ENCODE data around the gene DGLUCY.
"Not testable (repeated sequence)": the region's sequence is repeated elsewhere in the genome, so short reads cannot be mapped to it uniquely, and the experiment has no call there.

DGLUCY gene

GRCh38 chr14:91173904-91174303 is 60.0 kb downstream of the DGLUCY start:
- no peak for DNase-seq

GRCh38 chr14:91175291-91176201 is 61.7 kb downstream of the DGLUCY start:
- DNase-seq, result no peak

- DNase-seq, result peak; percentile 60
These were observed 63.5 kb downstream of the DGLUCY start for GRCh38 chr14:91177073-91178034.

GRCh38 chr14:91180611-91181010 is 66.7 kb downstream of the DGLUCY start:
- DNase-seq, result no peak

DNA sequence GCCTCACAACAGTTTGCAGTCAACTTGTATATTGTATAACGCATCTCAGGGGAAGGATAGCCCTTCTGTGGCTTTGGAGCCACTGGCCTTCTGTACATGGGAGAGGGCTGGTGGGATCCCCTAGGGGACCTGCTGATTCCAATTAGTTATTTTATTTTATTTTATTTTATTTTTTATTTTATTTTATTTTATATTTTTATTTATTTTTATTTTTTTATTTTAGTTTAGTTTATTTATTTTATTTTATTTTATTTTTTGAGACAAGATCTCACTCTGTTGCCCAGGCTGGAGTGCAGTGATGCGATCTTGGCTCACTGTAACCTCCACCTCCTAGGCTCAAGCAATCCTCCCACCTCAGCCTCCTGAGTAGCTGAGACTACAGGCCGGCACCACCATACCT is 68.9 kb downstream of the DGLUCY start:
- not testable (repeated sequence) for DNase-seq

- no peak for DNase-seq
These were observed 70.7 kb downstream of the DGLUCY start for GRCh38 chr14:91184559-91184958.

DNA sequence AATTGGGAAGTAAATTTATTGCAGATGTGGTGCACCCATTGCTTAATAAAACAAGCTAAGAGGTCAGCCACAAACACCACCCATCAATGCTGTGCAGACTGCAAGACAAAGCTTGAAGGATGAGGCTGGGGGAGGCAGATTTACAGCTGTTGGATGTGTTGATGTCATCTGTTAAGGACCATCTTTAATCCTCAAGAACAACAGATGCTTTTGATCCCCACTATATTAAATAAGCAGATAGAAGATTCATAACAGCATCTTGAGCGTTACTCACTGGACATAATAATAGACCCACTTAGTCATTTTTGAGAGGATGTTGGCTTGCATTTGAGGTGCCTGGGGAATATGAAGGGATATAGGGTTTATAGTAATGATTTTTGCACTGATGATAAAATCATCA is 71.8 kb downstream of the DGLUCY start:
- DNase-seq, result no peak

GRCh38 chr14:91186515-91187066 is 72.7 kb downstream of the DGLUCY start:
- DNase-seq, result no peak

DNA sequence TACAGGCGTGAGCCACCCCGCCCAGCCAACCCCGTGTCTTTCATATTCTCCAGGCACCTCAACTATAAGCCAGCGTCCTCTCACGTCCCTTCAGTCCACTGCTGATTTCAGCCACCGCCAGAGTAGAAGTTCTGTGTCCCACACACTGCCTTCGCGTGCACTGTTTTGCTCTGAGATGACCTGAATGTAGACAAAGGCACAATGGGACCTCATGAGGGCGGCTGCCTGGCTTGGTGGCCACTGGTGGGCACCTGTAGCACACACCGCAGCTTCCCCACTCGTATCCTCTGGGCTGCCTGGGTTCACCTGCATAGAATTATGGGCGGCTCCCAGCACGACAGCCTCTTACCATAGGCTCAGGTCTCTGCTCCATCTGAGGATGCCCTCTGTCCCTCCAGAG is 73.4 kb downstream of the DGLUCY start:
- DNase-seq, result no peak

GRCh38 chr14:91190853-91191252 is 77.0 kb downstream of the DGLUCY start:
- no peak for DNase-seq

DNA sequence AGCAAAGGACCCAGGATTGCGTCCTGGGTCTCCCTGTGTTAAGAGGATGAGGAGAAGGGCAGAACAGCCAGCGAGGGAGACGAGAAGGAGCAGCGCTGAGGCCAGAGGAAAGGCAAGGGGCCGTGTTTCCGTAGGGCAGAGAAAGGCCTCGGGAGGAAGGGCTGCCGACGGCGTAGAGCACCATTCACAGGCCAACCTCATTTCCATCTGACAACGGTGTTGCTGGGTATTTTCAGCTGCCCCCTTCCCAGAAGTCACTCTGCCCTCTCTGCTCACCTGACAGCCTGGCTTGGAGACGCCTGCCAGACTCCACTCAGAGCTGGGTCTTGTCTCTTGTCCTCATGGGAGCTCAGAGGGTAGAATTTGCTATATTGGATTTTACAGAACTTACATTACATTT is 79.2 kb downstream of the DGLUCY start:
- no peak for DNase-seq

DNA sequence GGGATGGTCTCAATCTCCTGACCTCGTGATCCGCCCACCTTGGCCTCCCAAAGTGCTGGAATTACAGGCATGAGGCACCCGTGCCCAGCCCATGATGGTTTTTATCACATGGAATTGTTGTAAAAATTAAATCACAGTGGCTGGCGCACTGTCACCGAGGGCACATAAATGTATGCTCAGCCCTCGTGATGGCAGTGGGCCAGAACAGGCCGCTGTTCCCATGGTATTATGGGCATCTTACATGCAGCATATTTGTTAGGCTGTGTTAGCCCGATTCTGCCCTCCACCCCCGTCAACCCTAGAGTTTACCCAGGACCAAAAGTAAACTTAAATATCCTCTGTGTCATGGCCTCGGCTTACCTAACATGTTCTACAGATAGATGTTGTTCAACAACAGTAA is 82.0 kb downstream of the DGLUCY start:
- DNase-seq, result no peak

- DNase-seq, result no peak
These were observed 83.8 kb downstream of the DGLUCY start for GRCh38 chr14:91197631-91198030.

GRCh38 chr14:91200802-91201201 is 86.9 kb downstream of the DGLUCY start:
- DNase-seq, result not testable (repeated sequence)

DNA sequence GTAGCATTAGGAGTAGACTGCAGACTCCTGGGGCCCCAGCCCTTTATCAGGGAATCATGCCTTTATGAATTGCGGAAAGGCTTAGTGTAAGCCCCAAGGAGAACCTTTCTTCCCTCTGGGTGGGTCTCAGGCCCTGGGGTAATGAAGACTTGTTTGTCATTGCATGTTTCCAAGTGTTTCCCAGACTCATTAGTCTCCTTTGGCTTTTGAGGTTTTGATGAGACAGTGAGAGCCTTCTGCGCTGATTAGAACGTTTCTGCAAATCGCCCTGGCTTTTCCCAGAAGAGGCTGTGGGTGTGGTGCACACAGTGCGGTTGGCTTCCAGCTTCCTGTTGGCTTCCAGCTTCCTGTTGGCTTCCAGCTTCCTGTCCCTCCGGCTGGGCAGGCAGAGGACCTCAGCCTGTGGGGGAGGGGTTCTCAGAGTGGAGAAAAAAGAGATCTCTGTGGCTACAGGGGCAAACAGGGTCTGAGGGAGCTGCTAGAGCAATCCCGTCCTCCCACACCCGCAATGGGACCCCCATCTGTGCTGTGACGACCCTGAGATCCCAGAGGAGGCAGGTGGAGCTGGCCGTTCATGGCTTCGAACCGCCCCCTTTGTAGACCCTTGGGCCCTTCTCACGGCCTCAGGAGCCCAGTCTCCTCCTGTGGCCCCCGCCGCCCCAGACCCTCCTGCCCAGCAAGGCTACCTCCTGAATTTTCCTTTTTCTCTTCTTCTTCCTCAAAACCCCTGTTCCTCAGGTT is 88.5 kb downstream of the DGLUCY start:
- no peak for DNase-seq

GRCh38 chr14:91204657-91205056 is 90.8 kb downstream of the DGLUCY start:
- no peak for DNase-seq

DNA sequence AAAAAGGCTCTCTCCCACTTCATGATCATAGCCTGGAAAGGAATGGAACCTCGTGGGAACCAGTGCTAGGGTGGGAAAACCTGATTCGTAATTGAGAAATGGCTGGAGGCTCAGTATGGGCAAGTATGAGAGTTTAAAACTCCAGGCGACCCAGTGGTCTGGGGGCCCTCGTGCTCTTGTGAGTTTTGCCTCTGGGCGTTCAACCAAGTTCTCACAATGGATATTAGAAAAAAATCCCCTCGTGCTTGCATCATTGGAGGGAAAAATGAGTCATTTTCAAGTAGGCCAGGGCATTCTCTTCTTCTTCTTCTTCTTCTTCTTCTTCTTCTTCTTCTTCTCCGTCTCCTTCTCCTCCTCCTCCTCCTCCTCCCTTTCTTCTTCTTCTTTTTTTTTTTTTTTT is 91.6 kb downstream of the DGLUCY start:
- DNase-seq, result no peak

GRCh38 chr14:91207008-91207407 is 93.1 kb downstream of the DGLUCY start:
- no peak for DNase-seq

- DNase-seq, result no peak
These were observed 97.1 kb downstream of the DGLUCY start for GRCh38 chr14:91211017-91211416.

DNA sequence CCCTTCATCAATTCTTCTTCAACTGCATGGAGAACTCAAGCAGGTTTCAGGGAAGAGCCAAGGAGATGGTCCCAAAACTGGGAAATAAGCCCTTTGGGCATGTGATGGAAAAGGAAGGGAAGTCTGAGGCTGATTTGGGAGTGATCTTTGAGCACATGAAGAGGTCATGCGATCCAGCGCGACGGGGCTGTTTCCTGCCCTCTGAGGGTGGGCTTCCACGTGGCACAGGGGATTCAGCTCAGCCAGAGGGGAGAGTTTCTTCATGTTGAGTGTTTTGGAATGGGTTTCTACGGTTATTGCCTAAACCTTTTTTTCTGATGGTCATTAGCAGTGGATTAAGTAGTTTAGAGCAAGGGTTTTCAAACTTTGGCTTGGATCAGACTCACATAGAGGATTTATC is 100.4 kb downstream of the DGLUCY start:
- DNase-seq, result no peak

DNA sequence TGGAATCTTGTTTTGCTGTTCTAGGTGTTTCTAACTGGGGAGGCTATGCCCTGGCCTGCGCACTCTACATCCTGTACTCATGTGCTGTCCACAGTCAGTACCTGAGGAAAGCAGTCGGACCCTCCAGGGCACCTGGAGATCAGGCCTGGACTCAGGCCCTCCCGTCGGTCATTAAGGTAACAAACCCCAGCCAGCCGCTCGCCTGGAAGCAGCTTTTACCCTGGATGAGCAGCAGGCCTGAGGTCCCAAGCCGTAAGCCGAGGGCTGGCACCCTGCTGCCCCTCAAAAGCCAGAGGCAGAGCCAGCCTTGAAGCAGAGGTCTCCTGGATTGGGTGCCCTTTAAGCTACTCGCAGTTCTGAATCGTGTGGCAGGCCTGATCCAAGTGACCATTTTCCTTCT is 101.5 kb downstream of the DGLUCY start:
- no peak for DNase-seq

DNA sequence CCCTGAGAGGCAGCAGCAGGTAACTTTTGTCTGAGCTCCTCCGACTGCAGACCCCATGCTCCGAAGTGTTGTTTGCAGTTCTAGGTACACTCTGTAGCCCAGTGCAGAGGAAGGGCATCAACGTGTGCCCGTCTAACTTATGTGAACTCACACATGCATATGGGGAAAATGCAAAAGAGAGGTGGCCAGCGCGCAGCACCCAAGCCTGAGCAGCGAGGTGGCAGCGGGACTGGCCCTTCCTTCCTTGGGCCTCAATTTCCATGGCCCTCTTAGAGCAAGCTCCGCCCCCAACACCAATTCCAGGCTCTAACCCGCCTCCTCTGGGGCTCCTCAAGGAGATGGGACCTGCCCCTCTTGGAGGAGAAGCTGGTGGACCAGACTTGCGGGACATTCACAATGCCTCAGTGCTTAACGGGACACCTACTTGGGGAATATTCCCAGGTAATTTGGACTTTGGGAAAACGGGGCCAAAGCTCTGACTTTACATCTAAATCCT is 102.9 kb downstream of the DGLUCY start:
- DNase-seq, result no peak

Data from stimulated activated CD4-positive, alpha-beta T cell treated with anti-CD3 and anti-CD28 coated beads, Interleukin-12 subunit alpha, Interleukin-12 subunit beta, amount 100 ng/mL, for 4 hours (primary cell).